ENCODE data around the gene ATG16L1. TPM values are rescaled to one million over a fixed set of nuclear protein-coding genes. Genes with fewer than 3 reads are reported as not detected.

Gene ATG16L1
- total RNA-seq, 1 experiment from 2014 or later, result 42.0 TPM

DNA sequence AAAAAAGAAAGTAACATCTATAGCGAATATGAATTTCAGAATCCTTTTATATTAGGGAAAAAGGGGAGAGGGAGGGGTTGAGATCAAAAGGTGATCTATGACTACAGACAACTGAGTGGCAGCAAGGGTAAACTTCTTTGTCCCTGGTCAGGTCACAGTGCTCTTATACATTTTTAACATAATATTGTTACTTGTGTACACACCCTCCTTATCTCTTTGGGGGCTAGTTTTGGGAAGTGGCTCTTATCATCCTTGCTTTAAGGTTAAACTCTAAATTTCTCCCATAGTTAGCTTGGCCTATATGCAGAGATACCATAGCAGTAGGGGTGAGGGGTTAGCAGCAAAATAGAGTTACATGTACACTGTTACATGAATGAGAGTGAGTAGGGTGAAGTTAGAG is 31.6 kb upstream of the ATG16L1 start:
- no peak overlapping the region for H2BK12ac ChIP-seq (ENCODE audit: insufficient read length, low read depth, low read length)
- no peaks in the 10 kb centered on the region for H3K4me1 ChIP-seq (ENCODE audit: insufficient read depth, low read length)
- H3K14ac ChIP-seq (ENCODE audit: insufficient read depth, low read length), result no peak overlapping the region
- WGBS (ENCODE audit: extremely low coverage, insufficient read length, low lambda C conversion rate), result no CpG with 5 or more reads among the region's 1 CpG
- no peak overlapping the region for H2AFZ ChIP-seq (ENCODE audit: low read length)
- H3K56ac ChIP-seq (ENCODE audit: insufficient read length, low read depth, low read length), result no peak overlapping the region
- Mint-ChIP-seq H3K4me3 (no peak overlapping the region), H3K9me3 (no peaks in the 10 kb centered on the region; a peak in 1 of 5 replicates), H3K27me3 (ENCODE audit: low read depth) (no peaks in the 10 kb centered on the region), H3K36me3 (ENCODE audit: insufficient read depth in 1 of 3, low read depth in 3 of 3) (no peaks in the 10 kb centered on the region), H3K4me1 (no peaks in the 10 kb centered on the region), H3K27ac (no peak overlapping the region)
- H3K23me2 ChIP-seq (ENCODE audit: insufficient read length, low read depth, low read length, poor library complexity, severe bottlenecking), result no peaks in the 10 kb centered on the region
- H3K9me3 ChIP-seq (ENCODE audit: control insufficient read depth, low read depth, low read length), result no peaks in the 10 kb centered on the region
- no peak overlapping the region for H4K5ac ChIP-seq (ENCODE audit: insufficient read length, low read depth, low read length)
- no peak for DNase-seq
- H3K79me2 ChIP-seq (ENCODE audit: insufficient read depth, low read length), result no peaks in the 10 kb centered on the region
- H3K27ac ChIP-seq (ENCODE audit: insufficient read length, low read depth, low read length), result no peak overlapping the region
- H3T11ph ChIP-seq (ENCODE audit: low read length), result no peak overlapping the region
- no peak overlapping the region for H2BK5ac ChIP-seq (ENCODE audit: insufficient read length, low read length)
- H4K8ac ChIP-seq (replicated peaks; ENCODE audit: insufficient read length, low read depth, low read length), result no peak overlapping the region
- H4K20me1 ChIP-seq (ENCODE audit: control insufficient read depth, insufficient read depth, insufficient read length), result no peaks in the 10 kb centered on the region
- no peak overlapping the region for H3K18ac ChIP-seq (ENCODE audit: insufficient read length, low read depth, low read length)
- no peak overlapping the region for H4K91ac ChIP-seq (ENCODE audit: insufficient read length, low read depth, low read length)
- H3K27me3 ChIP-seq (ENCODE audit: insufficient read depth, low read length), result no peaks in the 10 kb centered on the region
- H2BK120ac ChIP-seq (ENCODE audit: low read depth, low read length, poor library complexity, severe bottlenecking), result no peak overlapping the region
- no peak overlapping the region for H3K9ac ChIP-seq (ENCODE audit: extremely low read depth, insufficient read length, low read length)
- H2BK20ac ChIP-seq (ENCODE audit: low read depth, low read length, poor library complexity, severe bottlenecking), result no peak overlapping the region
- no peak overlapping the region for H3K4ac ChIP-seq (ENCODE audit: low read depth, low read length)
- H2AK5ac ChIP-seq (ENCODE audit: insufficient read length, low read length), result no peak overlapping the region
- H3K79me1 ChIP-seq (ENCODE audit: insufficient read depth, low read depth, low read length, poor library complexity, severe bottlenecking), result no peaks in the 10 kb centered on the region
- H3K23ac ChIP-seq (ENCODE audit: insufficient read length, low read depth, low read length), result no peak overlapping the region
- no peak overlapping the region for H3K4me2 ChIP-seq (ENCODE audit: insufficient read depth, insufficient read length, low read length)
- H2BK15ac ChIP-seq (ENCODE audit: low read depth, low read length), result no peak overlapping the region
- TF ChIP-seq, protein P1, sequence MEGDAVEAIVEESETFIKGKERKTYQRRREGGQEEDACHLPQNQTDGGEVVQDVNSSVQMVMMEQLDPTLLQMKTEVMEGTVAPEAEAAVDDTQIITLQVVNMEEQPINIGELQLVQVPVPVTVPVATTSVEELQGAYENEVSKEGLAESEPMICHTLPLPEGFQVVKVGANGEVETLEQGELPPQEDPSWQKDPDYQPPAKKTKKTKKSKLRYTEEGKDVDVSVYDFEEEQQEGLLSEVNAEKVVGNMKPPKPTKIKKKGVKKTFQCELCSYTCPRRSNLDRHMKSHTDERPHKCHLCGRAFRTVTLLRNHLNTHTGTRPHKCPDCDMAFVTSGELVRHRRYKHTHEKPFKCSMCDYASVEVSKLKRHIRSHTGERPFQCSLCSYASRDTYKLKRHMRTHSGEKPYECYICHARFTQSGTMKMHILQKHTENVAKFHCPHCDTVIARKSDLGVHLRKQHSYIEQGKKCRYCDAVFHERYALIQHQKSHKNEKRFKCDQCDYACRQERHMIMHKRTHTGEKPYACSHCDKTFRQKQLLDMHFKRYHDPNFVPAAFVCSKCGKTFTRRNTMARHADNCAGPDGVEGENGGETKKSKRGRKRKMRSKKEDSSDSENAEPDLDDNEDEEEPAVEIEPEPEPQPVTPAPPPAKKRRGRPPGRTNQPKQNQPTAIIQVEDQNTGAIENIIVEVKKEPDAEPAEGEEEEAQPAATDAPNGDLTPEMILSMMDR (conservative IDR thresholded peaks at IDR 0.05), result no peak

Measured in H9 (cell line).